Choroid plexus epithelial cell (primary cell): ENCODE data around the gene NKAIN2.
"Not testable (repeated sequence)": the region's sequence is repeated elsewhere in the genome, so short reads cannot be mapped to it uniquely, and the experiment has no call there.

ENCODE experiments used
- DNase-seq: peaks from one replicate; pipeline ENCODE4 v3.0.0-alpha.2; 2010; ENCODE audit warnings: low read depth
- H3K4me3 ChIP-seq: 2 replicates; pipeline ENCODE4 v1.5.1; 2011; ENCODE audit warnings: low read depth, mild to moderate bottlenecking, control low read depth, low read length, moderate library complexity
- CTCF ChIP-seq: conservative IDR thresholded peaks from 2 replicates; pipeline ENCODE4 v1.5.1; 2011; ENCODE audit warnings: low read depth, mild to moderate bottlenecking, control low read depth, inconsistent platforms, low read length, moderate library complexity

NKAIN2 gene

GRCh38 chr6:124683507-124683906, 879.8 kb downstream of the NKAIN2 start:
- DNase-seq = no peak
- no peak overlapping the region for H3K4me3 ChIP-seq
- TF ChIP-seq CTCF = no peak

GRCh38 chr6:124684621-124685020, 881.0 kb downstream of the NKAIN2 start:
- no peak overlapping the region for H3K4me3 ChIP-seq
- no peak for TF ChIP-seq CTCF
- DNase-seq = peak; percentile 10

- TF ChIP-seq CTCF = no peak
- DNase-seq = peak; percentile 19
- no peak overlapping the region for H3K4me3 ChIP-seq
Observed at GRCh38 chr6:124688369-124688768, 884.7 kb downstream of the NKAIN2 start.

GRCh38 chr6:124694139-124694705, 890.6 kb downstream of the NKAIN2 start:
- DNase-seq = no peak
- TF ChIP-seq CTCF = no peak
- no peak overlapping the region for H3K4me3 ChIP-seq

- no peak overlapping the region for H3K4me3 ChIP-seq
- no peak for DNase-seq
- no peak for TF ChIP-seq CTCF
Observed at GRCh38 chr6:124699038-124699437, 895.4 kb downstream of the NKAIN2 start.

GRCh38 chr6:124703541-124703940, 899.9 kb downstream of the NKAIN2 start:
- DNase-seq = no peak
- H3K4me3 ChIP-seq = no peak overlapping the region
- no peak for TF ChIP-seq CTCF

GRCh38 chr6:124712532-124712931, 908.9 kb downstream of the NKAIN2 start:
- not testable (repeated sequence) for DNase-seq, H3K4me3 ChIP-seq
